HL-60 (cell line): ENCODE results near the gene RNFT2.

ENCODE experiments used
- POLR2AphosphoS5 ChIP-seq: IDR thresholded peaks from 2 replicates; pipeline ENCODE4 v1.6.1; 2012; ENCODE audit warnings: low read depth
- SPI1 ChIP-seq: IDR thresholded peaks from 2 replicates; pipeline ENCODE4 v1.6.1; 2012; ENCODE audit warnings: low read depth, mild to moderate bottlenecking, borderline replicate concordance
- TF ChIP-seq, protein P1 (sequence below): IDR thresholded peaks from one replicate; pipeline ENCODE4 v1.5.1; 2011; ENCODE audit warnings: low read length, control low read depth, inconsistent platforms; ENCODE audit not compliant: insufficient read depth
- TF ChIP-seq, protein P2 (sequence below): IDR thresholded peaks from 2 replicates; pipeline ENCODE4 v1.6.1; 2012; ENCODE audit warnings: low read depth; ENCODE audit not compliant: insufficient replicate concordance

DNA sequence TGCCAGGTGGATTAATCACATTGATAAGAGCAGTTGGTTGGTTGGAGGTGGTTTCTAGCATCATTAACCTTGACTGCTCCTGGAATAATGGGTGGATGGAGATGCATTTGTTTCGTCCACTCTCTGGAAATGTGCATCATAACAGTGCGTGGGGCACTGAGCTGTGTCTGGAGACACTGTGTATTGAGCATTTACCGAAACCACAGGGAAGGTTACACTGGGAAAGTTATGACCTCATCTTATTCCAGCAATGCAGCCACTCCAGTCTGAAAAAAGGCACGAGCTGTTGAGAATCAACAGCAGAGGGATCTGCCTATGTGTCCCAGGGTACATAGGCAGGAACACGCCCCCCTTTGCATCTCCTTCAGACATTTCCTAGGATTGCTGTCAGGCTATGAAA, 27.2 kb downstream of the RNFT2 start:
- TF ChIP-seq, protein P1, sequence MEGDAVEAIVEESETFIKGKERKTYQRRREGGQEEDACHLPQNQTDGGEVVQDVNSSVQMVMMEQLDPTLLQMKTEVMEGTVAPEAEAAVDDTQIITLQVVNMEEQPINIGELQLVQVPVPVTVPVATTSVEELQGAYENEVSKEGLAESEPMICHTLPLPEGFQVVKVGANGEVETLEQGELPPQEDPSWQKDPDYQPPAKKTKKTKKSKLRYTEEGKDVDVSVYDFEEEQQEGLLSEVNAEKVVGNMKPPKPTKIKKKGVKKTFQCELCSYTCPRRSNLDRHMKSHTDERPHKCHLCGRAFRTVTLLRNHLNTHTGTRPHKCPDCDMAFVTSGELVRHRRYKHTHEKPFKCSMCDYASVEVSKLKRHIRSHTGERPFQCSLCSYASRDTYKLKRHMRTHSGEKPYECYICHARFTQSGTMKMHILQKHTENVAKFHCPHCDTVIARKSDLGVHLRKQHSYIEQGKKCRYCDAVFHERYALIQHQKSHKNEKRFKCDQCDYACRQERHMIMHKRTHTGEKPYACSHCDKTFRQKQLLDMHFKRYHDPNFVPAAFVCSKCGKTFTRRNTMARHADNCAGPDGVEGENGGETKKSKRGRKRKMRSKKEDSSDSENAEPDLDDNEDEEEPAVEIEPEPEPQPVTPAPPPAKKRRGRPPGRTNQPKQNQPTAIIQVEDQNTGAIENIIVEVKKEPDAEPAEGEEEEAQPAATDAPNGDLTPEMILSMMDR, result no peak
- TF ChIP-seq POLR2AphosphoS5 (no peak), SPI1 (no peak)
- TF ChIP-seq, protein P2, sequence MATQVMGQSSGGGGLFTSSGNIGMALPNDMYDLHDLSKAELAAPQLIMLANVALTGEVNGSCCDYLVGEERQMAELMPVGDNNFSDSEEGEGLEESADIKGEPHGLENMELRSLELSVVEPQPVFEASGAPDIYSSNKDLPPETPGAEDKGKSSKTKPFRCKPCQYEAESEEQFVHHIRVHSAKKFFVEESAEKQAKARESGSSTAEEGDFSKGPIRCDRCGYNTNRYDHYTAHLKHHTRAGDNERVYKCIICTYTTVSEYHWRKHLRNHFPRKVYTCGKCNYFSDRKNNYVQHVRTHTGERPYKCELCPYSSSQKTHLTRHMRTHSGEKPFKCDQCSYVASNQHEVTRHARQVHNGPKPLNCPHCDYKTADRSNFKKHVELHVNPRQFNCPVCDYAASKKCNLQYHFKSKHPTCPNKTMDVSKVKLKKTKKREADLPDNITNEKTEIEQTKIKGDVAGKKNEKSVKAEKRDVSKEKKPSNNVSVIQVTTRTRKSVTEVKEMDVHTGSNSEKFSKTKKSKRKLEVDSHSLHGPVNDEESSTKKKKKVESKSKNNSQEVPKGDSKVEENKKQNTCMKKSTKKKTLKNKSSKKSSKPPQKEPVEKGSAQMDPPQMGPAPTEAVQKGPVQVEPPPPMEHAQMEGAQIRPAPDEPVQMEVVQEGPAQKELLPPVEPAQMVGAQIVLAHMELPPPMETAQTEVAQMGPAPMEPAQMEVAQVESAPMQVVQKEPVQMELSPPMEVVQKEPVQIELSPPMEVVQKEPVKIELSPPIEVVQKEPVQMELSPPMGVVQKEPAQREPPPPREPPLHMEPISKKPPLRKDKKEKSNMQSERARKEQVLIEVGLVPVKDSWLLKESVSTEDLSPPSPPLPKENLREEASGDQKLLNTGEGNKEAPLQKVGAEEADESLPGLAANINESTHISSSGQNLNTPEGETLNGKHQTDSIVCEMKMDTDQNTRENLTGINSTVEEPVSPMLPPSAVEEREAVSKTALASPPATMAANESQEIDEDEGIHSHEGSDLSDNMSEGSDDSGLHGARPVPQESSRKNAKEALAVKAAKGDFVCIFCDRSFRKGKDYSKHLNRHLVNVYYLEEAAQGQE, result no peak
